ENCODE data around the gene GPC5.

GPC5 gene

GRCh38 chr13:92804926-92805325 lies 1406.5 kb downstream of the GPC5 start:
- DNase-seq: peak; percentile 38

DNA sequence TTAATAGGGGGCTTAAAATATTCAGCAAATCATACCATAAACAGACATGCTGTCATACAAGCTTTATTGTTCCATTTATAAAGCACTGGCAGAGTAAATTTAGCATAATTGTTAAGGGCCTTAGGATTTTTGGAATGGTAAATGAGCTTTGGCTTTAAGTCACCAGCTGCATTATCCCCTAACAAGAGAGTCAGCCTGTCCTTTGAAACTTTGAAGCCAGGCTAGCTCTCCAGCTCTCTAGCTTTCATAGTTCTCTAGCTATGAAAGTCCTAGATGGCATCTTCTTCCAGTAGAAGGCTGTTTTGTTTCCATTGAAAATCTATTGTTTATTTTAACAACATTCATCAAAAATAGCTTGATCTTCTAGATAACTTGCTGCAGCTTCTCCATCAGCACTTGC lies 1407.3 kb downstream of the GPC5 start:
- DNase-seq: no peak

GRCh38 chr13:92806215-92806614 lies 1407.8 kb downstream of the GPC5 start:
- DNase-seq: peak; percentile 13

DNA sequence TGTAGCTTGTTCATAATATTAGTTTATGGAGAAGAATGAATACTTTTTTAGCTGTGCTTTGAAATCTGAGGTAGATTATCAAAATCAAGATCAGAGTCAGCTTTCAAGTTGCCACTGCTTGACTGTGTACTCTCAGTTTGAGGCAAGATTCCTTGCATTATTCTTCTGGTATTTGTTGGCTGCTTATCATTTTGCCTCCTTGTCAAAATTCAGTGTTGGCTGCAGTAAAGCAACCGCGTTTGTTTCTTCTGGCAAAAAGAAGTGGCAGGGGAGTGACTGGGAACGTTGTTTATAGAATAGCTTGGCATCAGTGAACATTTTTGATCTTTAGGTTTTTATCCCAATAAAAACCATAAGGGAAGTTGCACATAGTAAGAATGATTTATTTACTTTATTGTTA lies 1408.9 kb downstream of the GPC5 start:
- peak; percentile 52 for DNase-seq

GRCh38 chr13:92807966-92808365 lies 1409.5 kb downstream of the GPC5 start:
- DNase-seq: no peak

GRCh38 chr13:92821324-92821723 lies 1422.9 kb downstream of the GPC5 start:
- DNase-seq: no peak

GRCh38 chr13:92823059-92823458 lies 1424.6 kb downstream of the GPC5 start:
- no peak for DNase-seq

DNA sequence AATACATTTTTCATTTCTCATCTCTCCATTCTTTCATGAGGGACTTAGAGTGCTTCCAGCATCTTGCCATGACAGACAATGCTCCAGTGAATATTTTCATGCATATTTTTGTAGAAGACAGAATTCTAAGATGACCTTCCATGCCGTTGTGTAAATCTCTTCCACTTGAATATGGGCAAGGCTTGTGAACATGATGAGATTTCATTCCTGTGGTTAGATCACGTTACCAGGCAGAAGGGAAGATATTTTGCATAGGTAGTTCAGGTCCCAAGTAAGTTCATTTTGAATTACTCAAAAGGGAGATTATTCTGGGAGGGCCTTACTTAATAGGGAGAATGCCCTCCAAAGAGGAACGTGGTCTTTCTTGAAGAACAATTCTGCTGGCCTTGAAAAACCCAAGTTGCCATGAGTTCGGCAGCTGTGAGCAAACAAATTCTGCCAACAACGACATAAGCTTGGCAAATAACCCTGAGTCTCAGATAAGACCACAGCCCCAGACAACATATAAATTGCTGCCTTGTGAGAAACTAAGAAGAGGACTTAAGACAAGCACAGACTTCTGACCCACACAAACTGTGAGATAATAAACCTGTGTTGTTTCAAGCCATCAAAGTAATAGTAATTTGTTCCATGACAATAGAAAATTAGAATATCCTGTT lies 1427.6 kb downstream of the GPC5 start:
- no peak for DNase-seq

GRCh38 chr13:92827503-92827902 lies 1429.1 kb downstream of the GPC5 start:
- DNase-seq: no peak

DNA sequence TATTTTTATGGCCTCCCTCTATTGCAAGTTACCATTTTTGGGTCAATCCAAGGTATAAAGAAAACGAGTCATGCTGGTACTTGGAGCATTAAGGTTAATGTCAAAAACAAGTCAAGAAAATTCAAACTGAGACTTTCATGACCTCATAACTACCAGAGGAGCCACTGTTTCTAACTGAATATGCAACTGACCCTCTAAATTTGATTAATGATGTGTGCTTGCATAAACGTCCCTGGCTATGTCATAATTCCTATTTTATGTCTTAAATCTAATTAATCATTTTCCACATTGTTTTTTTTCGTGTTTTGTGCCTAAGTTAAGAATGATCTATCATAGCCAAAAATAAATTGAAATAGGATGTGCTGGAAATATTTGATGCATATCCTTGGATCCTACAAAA lies 1431.5 kb downstream of the GPC5 start:
- DNase-seq: no peak

GRCh38 chr13:92830821-92831220 lies 1432.4 kb downstream of the GPC5 start:
- DNase-seq: no peak

GRCh38 chr13:92833071-92833470 lies 1434.7 kb downstream of the GPC5 start:
- no peak for DNase-seq

DNA sequence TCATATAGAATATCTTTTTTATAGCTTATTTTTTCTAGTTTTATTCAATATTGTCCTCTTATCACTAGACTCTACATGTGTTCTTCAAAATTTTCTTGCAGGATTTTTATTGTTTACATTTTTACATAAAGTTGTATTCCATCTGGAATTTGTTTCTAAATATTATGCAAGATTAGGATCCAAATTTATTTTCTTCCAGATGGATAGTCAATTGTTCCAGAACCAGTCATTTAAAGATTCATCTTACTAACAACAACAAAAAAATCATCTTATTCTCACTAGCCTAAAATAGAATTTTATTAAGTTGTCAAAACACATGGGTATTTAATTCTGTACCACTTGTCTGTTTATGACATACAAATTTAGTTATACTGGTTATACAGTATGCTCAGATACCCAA lies 1437.8 kb downstream of the GPC5 start:
- DNase-seq: no peak

DNA sequence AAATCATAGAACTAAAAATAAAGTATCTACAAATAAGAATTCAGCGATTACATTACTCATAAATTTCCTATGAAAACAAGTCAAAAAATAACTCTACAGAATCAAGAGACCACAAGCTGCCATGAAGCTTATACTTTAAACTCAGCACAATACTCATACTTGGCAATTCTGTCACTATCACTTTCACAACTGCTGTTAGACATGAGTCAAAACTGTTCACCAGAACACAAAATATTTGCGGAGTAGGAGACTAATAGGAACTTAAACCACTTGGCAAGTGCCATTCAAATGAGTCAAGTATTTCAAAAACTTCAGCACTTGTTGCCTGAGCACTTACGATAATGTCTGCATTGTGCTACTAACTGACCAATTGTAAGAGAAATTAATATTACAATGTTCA lies 1440.4 kb downstream of the GPC5 start:
- peak; percentile 98 for DNase-seq

GRCh38 chr13:92842145-92842544 lies 1443.7 kb downstream of the GPC5 start:
- DNase-seq: peak; percentile 92

- DNase-seq: peak; percentile 72
These were observed 1445.1 kb downstream of the GPC5 start for GRCh38 chr13:92843549-92843948.

GRCh38 chr13:92849381-92849780 lies 1451.0 kb downstream of the GPC5 start:
- DNase-seq: no peak

GRCh38 chr13:92864584-92865284 lies 1466.3 kb downstream of the GPC5 start:
- DNase-seq: no peak

- no peak for DNase-seq
These were observed 1474.6 kb downstream of the GPC5 start for GRCh38 chr13:92873029-92873428.

GRCh38 chr13:92886535-92887077 lies 1488.2 kb downstream of the GPC5 start:
- DNase-seq: no peak

DNA sequence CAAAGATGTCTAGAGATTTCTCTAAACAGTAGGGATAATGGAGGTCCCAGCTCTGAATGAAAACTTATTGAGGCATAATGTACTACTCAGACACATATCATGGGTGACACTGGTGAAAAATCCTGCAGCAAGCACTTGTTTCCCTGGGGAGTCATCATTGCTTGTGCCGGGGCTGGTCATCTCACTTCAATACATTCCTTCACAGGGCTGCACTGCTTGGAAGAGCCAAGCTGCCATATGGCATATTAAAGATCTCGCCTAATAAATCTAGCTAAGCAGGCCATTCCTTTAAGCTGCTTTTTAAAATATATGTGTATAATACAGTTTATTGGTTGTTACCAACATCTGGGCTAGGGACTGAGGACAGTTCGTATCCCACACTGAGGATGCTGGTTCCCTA lies 1496.0 kb downstream of the GPC5 start:
- no peak for DNase-seq

- peak; percentile 29 for DNase-seq
These were observed 1498.4 kb downstream of the GPC5 start for GRCh38 chr13:92896842-92897241.

- DNase-seq: peak; percentile 8
These were observed 1500.5 kb downstream of the GPC5 start for GRCh38 chr13:92898946-92899345.

GRCh38 chr13:92900446-92900845 lies 1502.0 kb downstream of the GPC5 start:
- no peak for DNase-seq
